ENCODE measurements around the gene SHISAL1.

SHISAL1 gene

DNA sequence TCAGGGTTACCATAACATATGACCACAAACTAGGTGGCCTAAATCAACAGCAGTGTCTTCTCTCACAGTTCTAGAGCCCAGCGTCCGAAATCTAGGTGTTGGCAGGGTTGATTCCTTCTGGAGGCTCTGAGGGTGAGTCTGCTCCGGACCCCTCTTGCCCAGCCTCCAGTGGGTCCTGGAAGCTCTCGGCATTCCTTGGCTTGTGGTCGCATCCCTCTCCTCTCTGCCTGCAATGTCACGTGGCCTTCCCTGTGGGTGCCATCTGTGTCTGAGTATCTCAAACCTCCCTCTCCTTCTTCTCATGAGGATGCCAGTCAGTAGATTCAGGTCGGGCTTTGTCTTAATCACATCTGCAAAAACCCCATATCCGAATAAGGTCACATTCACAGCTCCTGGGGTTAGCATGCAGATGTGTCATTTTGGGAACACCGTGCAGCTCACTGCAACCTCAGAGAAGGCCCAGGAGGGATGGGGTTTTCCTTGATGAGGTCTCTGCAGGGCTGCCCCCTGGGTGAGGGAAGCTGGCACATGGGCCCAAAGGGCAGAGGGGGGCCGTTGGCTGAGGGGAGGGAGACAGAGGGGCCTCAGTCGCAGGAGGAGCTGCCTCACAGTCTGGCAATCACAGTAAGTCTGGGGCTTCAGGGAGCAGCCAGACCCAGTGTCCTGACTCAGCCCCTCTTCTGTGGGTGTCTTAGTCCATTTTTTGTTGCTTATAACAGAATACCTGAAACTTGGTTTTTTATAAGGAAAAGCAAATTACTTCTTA lies 90.9 kb downstream of the SHISAL1 start:
- H3K4me3 Mint-ChIP-seq, result no peak overlapping the region
- ATAC-seq, result no peak
- no peaks in the 10 kb centered on the region for H3K9me3 Mint-ChIP-seq
- H3K27me3 Mint-ChIP-seq, result peaks cover 12% of the 10 kb centered on the region
- no peak overlapping the region for H3K27ac Mint-ChIP-seq
- no peaks in the 10 kb centered on the region for H3K36me3 Mint-ChIP-seq (ENCODE audit: low read depth)
- no peaks in the 10 kb centered on the region for H3K4me1 Mint-ChIP-seq
- no peak for DNase-seq

DNA sequence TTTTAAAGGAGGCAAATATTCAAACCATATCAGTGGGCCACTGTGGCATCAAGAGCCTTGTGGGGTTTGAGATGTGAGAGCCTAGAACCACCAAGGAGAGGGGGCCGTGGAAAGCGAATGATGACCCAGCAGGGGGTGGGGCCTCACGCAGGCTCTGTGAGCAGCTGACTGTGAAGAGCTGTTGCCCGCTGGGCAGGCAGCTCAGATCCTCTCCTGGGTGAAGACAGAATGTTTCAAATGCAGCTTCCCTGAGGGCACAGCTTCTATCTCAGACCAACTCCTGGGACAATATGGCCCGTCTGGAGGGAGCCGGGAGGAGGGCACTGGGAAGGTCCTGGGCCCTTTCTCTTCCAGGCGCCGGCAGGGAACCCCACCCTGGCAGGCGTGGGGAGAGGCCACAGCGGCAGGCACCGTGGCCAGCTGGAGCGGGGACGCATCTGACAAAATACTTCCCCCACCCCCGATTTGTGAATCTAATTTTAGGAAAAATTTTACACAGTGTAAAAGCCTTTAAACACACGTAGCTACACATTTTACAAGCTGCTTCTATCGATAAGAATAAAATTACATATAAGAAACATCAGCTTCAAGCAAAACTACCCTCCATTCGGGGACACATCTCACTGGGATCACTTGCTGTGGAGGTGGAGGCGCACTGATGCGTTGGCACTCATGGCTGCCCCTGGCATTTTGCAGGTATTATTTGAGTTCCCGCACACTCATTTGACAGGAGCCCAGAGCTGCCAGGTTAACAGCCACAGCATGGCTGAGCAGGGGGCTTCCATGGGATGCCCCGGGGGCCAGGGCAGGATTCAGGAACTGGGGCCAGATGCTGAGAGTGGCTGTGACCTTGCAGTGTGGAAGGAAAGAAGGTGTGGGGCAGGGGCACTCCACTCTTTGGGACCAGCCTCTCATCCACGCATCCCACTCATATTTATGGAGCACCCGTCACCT lies 91.7 kb downstream of the SHISAL1 start:
- no peaks in the 10 kb centered on the region for H3K36me3 Mint-ChIP-seq (ENCODE audit: low read depth)
- no peak overlapping the region for H3K27ac Mint-ChIP-seq
- DNase-seq, result no peak

DNA sequence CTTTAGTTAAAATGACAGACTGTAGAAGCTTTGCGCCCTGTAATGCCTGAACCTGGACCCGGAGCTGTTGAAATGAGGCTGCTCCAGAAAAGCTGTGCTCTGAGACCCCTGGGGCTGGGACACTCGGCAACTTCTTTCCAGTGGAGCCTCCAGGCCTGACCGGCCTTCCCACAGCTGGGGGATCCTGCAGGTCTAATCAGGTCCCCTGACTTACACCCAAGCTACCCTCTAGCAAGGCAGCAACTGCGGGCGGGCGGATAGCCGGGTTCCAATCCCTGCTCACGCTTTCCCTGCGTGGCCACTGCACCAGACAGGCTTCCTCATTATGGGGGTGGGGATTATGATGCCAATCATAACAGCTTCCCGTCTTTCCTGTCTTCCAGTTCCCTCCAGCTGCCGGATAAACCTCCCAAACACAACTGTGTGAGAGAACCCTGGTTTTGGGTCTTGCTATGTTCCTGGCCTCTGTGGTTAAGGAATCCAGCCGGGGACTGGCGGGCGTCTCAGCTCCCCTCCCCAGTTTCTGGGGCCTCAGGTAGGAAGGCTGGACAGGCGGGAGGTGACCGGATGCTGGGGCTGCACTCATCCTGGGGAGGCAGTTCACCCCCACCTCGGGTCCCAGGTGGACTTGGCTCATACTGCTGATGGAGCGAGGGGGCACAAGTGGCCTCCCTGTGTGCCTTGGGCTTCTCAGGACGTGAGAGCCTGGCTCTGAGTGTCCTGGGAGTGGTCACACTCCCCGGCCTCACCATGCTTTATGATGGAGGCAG lies 93.5 kb downstream of the SHISAL1 start:
- Mint-ChIP-seq H3K36me3 (ENCODE audit: low read depth) (no peaks in the 10 kb centered on the region), H3K4me3 (no peak overlapping the region), H3K27me3 (no peaks in the 10 kb centered on the region), H3K9me3 (no peaks in the 10 kb centered on the region), H3K4me1 (no peaks in the 10 kb centered on the region), H3K27ac (no peak overlapping the region)
- no peak for DNase-seq
- ATAC-seq, result no peak

More for the DNA sequence above, 91.7 kb downstream of the SHISAL1 start:
- H3K4me3 Mint-ChIP-seq, result no peak overlapping the region
- no peaks in the 10 kb centered on the region for H3K9me3 Mint-ChIP-seq
- peaks cover 9% of the 10 kb centered on the region for H3K27me3 Mint-ChIP-seq
- ATAC-seq, result no peak
- H3K4me1 Mint-ChIP-seq, result no peaks in the 10 kb centered on the region

DNA sequence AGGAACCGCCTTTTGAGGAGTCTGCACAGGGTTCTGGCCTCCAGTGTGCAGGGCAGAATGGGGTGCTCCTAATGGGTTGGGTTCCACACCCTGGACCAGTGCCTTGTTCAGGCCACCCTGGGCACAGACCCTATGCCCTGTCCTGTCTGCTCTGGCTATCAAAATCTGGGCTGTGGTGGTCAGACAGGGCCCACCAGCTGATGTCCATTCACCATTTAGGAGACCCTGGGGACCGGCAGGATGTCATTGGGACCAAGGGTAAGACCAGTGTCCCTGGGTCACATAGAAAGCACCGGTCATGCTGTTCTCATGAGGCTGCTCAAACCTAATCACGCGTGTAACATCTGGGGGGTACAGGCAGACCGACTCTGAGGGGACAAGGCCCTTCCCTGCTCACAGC lies 94.7 kb downstream of the SHISAL1 start:
- H3K4me3 Mint-ChIP-seq, result no peak overlapping the region
- H3K27ac Mint-ChIP-seq, result no peak overlapping the region
- H3K4me1 Mint-ChIP-seq, result no peaks in the 10 kb centered on the region
- no peaks in the 10 kb centered on the region for H3K36me3 Mint-ChIP-seq (ENCODE audit: low read depth)
- H3K27me3 Mint-ChIP-seq, result no peaks in the 10 kb centered on the region
- DNase-seq (no peak), ATAC-seq (no peak)
- no peaks in the 10 kb centered on the region for H3K9me3 Mint-ChIP-seq

DNA sequence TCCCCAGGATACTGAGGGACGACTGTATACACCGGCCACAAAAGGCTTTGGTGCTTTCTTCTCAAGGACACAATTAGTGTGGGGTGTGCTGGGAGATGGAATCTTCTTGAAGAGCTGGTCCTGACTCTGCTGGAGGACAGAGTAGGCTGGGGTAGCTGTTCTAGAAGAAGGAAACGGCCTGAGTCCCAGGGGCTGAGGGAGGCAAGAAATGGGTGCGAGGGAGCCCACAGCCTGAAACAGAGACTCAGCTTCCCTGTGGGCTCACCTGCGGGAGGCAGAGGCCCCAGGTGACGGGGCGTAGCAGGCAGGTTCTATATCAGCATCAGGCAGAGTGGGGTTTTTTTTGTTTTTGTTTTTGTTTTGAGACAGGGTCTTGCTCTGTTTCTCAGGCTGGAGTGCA lies 95.4 kb downstream of the SHISAL1 start:
- no peaks in the 10 kb centered on the region for H3K4me1 Mint-ChIP-seq

DNA sequence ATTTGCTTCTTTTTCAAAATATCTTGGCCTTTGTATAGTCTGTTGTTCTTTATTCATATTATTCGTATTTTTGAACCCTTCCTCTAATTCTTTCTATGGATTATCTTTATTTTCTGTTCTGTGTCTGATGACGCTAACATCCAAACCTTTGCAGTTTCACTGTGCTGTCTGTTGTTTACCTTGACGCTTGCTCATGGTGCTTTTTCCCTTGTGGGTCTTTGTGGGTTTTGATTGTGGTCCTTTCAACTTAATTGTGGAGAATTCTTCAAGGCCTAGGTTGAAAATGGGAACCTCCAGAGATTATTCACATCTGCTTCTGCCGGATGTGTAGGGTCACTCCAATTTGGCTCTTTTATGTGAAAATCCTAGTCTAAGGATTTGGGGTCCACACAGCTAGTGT lies 97.5 kb downstream of the SHISAL1 start:
- no peak for ATAC-seq
- Mint-ChIP-seq H3K27ac (no peak overlapping the region), H3K9me3 (peaks cover 3% of the 10 kb centered on the region), H3K4me3 (no peak overlapping the region), H3K4me1 (no peaks in the 10 kb centered on the region), H3K36me3 (ENCODE audit: low read depth) (no peaks in the 10 kb centered on the region), H3K27me3 (no peaks in the 10 kb centered on the region)
- DNase-seq, result no peak

More for the DNA sequence above, 95.4 kb downstream of the SHISAL1 start:
- no peaks in the 10 kb centered on the region for H3K27me3 Mint-ChIP-seq
- H3K36me3 Mint-ChIP-seq (ENCODE audit: low read depth), result no peaks in the 10 kb centered on the region
- ATAC-seq (no peak), DNase-seq (no peak)
- no peak overlapping the region for H3K4me3 Mint-ChIP-seq
- H3K9me3 Mint-ChIP-seq, result no peaks in the 10 kb centered on the region
- H3K27ac Mint-ChIP-seq, result no peak overlapping the region

DNA sequence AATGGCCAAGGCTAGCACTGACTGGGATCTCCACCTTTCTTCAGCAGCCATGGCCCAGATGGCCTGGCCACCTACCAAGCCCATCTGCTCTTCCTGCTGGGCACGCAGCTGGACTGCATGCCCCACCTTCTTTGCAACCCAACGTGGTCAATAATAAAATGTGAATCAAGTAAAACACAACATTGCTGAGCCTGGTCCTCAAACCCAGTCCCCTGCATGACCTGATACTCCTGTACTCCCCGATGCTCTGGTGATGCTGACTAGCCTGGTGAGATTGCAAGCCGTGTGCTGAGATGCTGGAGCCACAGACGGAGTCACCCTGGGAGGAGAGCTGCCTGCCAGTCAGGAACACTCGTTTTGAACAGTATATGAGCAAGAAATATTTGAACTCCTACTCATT lies 98.0 kb downstream of the SHISAL1 start:
- no peak overlapping the region for H3K4me3 Mint-ChIP-seq
- H3K27ac Mint-ChIP-seq, result no peak overlapping the region
- DNase-seq (no peak), ATAC-seq (no peak)
- H3K27me3 Mint-ChIP-seq, result no peaks in the 10 kb centered on the region
- peaks cover 2% of the 10 kb centered on the region for H3K36me3 Mint-ChIP-seq (ENCODE audit: low read depth)
- peaks cover 8% of the 10 kb centered on the region for H3K9me3 Mint-ChIP-seq
- H3K4me1 Mint-ChIP-seq, result no peaks in the 10 kb centered on the region

DNA sequence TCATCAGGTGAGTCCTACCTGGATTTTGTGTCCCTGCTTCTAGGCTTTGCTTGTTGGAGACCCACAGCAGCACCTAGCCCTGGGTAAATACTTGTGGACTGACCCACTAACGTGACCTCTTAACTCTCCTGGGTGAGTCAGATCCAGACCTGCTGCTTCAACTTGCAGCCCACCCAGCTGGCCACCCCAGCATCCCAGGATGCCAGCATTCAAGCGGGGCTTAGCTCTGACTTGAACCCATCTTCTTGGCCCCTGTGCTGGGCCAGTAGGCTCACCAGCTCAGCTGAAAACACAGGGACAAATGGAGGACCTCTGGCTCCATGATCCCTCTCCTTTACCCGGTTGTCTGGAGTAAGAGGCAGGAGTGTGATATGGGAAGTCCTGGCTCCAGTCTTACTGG lies 98.6 kb downstream of the SHISAL1 start:
- peaks cover 5% of the 10 kb centered on the region for H3K36me3 Mint-ChIP-seq (ENCODE audit: low read depth)
- DNase-seq (no peak), ATAC-seq (no peak)
- no peaks in the 10 kb centered on the region for H3K4me1 Mint-ChIP-seq
- H3K9me3 Mint-ChIP-seq, result peaks cover 13% of the 10 kb centered on the region
- no peak overlapping the region for H3K4me3 Mint-ChIP-seq
- no peaks in the 10 kb centered on the region for H3K27me3 Mint-ChIP-seq
- no peak overlapping the region for H3K27ac Mint-ChIP-seq

DNA sequence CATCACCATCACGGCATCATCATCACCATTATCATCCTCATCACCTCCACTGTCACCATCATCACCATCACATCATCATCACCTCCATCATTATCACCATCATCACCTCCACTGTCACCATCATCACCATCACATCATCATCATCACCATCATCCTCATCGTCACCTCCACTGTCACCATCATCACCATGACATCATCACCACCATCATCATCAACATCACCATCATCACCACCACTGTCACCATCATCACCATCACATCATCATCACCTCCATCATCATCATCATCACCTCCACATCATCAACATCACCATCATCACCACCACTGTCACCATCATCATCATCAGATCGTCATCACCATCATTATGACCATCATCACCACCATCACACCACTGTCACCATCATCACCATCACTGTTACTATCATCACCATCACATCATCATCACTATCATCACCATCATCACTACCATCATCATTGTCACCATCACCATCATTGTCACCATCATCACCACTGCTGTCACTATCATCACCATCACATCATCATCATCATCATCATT lies 99.2 kb downstream of the SHISAL1 start:
- Mint-ChIP-seq H3K27ac (no peak overlapping the region), H3K9me3 (peaks cover 17% of the 10 kb centered on the region), H3K27me3 (no peaks in the 10 kb centered on the region), H3K4me3 (no peak overlapping the region), H3K36me3 (ENCODE audit: low read depth) (peaks cover 5% of the 10 kb centered on the region), H3K4me1 (peaks cover 4% of the 10 kb centered on the region)
- ATAC-seq (no peak), DNase-seq (no peak)

DNA sequence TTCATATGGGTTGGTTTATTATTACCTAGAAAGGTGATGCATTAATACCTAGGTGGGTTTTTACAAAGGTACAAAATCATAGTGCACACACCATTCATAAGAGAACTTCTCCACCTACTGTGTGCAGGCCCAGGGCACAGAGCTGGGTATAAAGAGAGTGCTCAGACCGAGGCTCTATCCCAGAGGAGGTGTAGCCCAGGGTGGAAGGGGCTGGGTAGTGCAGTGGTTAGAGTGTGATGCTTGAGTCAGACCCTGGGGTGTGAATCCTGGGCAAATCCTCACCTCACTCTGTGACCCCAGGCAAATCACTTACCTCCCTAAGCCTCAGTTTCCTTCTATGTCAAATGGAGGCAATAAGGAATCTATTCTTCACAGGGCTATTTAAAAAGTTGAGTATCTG lies 99.8 kb downstream of the SHISAL1 start:
- Mint-ChIP-seq H3K27ac (no peak overlapping the region), H3K36me3 (ENCODE audit: low read depth) (peaks cover 5% of the 10 kb centered on the region), H3K9me3 (peaks cover 17% of the 10 kb centered on the region), H3K4me3 (no peak overlapping the region), H3K27me3 (no peaks in the 10 kb centered on the region), H3K4me1 (peaks cover 6% of the 10 kb centered on the region)
- ATAC-seq, result no peak
- no peak for DNase-seq

DNA sequence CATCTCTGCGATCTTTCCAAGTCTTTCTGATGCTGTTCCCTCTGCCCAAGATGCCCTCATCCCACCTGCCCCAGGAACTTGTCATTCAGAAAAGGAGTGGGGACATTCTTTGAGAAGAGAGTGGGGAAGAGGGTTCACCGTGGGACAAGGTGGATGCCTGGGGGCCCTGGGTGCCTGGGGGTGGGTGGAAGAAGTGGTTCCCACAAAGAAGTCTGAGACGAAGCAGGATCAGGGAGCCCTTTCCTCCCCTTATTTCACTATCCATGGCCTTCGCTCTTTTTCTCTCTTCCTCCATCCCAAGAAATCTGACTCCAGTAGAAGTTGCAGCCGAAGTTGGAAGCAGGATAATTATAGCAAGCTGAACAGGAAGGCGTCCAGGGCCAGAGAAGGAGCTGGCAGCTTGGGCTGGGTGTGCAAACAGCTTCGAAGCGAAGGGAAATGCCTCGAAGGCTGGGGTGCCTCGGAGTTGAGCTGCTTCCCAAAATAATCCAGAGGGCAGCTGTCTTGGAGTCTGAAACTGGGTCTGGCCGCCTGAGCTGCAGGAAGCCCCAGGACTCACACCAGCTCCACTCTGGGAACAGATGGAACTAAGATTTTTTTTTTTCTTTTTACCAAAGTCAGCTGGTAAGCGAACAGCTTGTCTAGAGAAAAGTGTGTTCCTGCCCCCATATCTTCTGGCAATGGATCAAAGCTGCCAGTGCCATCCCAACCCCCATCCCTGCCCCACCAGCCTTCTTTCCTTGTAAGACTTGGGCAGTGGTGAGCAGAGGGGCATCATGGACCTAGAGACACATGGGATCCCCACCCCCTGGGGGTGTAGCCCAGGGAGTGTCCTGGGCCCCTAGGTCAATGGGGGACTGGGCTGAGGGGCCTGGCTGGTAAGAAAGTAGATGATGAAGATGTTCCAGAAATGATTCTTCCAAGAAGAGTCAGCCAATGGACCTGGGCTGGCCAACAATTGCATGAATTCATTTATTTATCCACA lies 100.5 kb downstream of the SHISAL1 start:
- DNase-seq (no peak), ATAC-seq (no peak)
- peaks cover 5% of the 10 kb centered on the region for H3K36me3 Mint-ChIP-seq (ENCODE audit: low read depth)
- no peaks in the 10 kb centered on the region for H3K27me3 Mint-ChIP-seq
- no peak overlapping the region for H3K27ac Mint-ChIP-seq
- H3K9me3 Mint-ChIP-seq, result peaks cover 17% of the 10 kb centered on the region
- H3K4me3 Mint-ChIP-seq, result no peak overlapping the region
- peaks cover 7% of the 10 kb centered on the region for H3K4me1 Mint-ChIP-seq

DNA sequence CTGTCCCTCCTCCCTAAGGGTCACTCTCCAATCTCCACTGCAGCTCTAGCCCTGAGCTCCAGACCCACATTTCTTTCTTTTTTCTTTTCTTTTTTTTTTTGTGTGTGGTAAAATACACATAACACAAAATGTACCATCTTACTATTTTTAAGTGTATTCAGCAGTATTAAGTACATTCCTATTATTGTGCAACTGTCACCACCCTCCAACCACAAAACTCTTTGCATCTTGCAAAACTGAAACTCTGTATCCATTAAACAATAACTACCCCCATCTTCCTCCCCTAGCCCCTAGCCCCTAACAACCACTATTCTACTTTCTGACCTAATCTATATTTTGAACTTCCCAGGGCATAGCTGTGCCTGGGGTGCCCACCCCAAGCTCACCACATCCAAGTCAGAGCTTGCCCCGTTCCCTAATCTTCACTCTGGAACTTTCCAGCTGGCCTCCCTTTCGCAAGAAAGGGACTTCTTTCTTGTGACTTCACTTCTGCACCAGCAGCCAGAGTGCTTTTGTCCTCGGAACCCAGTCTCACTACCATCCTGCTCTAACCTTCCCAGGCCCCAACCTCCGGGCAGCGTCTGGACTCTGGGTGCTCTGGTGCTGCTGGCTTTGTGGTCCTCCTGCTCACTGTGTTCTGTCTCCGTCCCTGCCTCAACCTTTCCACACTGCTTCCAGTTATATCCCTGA lies 101.3 kb downstream of the SHISAL1 start:
- no peaks in the 10 kb centered on the region for H3K27me3 Mint-ChIP-seq
- H3K36me3 Mint-ChIP-seq (ENCODE audit: low read depth), result peaks cover 5% of the 10 kb centered on the region
- H3K4me1 Mint-ChIP-seq, result peaks cover 7% of the 10 kb centered on the region
- ATAC-seq, result no peak
- DNase-seq, result no peak
- no peak overlapping the region for H3K27ac Mint-ChIP-seq
- no peak overlapping the region for H3K4me3 Mint-ChIP-seq
- peaks cover 17% of the 10 kb centered on the region for H3K9me3 Mint-ChIP-seq

DNA sequence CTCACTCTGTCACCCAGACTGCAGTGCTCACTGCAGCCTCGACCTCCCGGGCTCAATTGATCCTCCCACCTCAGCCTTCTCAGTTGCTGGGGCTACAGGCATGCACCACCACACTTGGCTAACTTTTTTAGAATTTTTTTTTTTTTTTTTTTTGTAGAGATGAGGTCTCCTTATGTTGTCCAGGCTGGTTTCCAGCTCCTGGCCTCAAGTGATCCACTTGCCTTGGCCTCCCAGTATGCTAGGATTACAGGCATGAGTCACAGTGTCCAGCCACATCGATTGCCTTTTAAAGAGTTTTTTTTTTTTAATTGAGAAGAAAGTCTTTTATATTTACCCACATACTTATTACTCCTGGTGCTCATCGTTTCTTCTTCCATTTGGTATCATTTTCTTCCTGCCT lies 102.0 kb downstream of the SHISAL1 start:
- ATAC-seq, result no peak
- H3K27ac Mint-ChIP-seq, result no peak overlapping the region
- peaks cover 17% of the 10 kb centered on the region for H3K9me3 Mint-ChIP-seq
- peaks cover 7% of the 10 kb centered on the region for H3K4me1 Mint-ChIP-seq
- H3K4me3 Mint-ChIP-seq, result no peak overlapping the region
- no peak for DNase-seq
- peaks cover 5% of the 10 kb centered on the region for H3K36me3 Mint-ChIP-seq (ENCODE audit: low read depth)
- H3K27me3 Mint-ChIP-seq, result no peaks in the 10 kb centered on the region

All from activated naive CD8-positive, alpha-beta T cell treated with anti-CD3 and anti-CD28 coated beads, Interleukin-2, amount 50 U/mL, for 24 hours (primary cell).